NCI-H526 treated with DMSO at 0.1 percent for 48 hours (cell line): ENCODE measurements around the gene BARHL2.

Source experiments
- DNase-seq: peaks from one replicate; lab custom pipeline; 2025; lab: John Stamatoyannopoulos, UW

BARHL2 gene

DNA sequence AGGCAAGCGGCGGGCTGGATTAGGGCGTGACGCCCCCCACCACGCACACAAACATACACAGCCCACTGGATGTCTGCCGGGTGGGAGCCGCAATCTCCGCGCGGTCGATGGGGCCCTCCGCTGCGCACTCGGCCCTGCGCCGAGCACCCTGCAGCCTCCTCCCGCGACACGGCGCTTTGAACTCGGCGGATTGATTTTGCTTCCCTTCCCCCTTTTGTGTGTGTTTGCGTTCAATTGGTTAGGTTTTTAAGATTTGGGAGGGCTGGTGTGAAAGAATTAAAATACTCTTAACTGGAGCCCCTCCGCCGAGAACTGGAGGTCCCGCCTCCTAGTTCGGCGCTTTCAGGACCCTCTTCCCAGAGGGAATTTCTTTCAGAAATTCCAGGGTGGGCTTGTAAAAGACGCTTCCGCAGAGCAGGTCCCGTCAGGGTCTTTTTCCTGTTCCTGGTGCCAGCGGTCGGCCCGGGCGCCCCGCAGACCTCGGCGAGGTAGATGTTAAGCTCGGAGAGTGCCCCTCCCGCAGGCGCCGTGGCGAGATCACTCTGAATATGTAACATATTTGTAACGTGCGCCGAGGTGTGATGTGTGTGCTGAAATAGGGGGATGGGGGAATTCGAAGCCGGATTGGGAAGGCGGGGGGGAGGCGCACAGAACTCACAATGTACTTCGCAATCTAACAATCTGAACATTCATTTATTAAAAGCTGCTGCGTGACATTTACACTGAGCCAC lies 8.0 kb upstream of the BARHL2 start:
- DNase-seq, result peak; percentile 13

DNA sequence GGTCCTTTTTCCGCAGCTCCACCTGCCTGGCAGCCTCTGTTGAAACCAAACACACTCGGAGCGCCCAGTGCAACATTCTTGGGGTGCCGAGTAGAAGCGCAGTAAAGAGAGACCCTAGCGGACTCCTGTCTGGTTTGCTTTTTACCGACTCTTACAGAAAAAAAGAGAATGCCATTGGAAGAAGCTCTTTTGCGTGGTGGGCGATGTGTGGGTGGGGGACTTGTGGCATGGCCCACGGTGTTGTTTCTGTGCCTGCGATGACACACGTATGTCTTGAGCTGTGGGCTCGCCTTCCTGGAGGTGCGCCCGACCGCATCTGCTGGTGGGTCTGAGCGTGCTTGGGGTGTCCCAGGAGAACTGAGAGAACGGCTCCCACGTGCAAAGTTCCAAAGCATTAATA lies 7.3 kb upstream of the BARHL2 start:
- no peak for DNase-seq

DNA sequence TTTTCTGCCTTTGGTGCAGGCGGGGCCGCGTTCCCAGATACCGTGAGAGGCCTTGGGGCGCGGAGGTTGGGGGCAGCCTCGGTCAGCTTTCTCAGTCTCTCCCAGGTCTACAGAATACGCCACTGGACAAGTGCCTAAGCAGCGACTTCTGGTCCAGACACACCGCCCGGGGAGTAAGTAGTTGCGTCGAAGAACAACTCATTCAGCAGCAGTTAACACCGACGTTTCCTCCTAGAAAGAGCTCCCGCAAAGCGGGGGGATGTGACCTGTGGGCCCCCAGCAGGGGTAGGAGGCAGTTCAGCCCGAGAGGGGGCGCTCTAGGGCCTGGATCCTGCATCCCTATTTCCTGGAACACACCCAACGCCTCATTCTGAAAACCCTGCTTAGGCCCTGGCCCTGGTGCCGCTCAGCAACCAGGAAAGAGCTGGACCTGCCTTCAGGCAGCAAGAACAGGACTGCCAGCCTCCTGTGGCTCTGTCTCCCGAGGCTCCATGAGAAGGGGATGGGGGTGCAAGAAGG lies 6.5 kb upstream of the BARHL2 start:
- no peak for DNase-seq

DNA sequence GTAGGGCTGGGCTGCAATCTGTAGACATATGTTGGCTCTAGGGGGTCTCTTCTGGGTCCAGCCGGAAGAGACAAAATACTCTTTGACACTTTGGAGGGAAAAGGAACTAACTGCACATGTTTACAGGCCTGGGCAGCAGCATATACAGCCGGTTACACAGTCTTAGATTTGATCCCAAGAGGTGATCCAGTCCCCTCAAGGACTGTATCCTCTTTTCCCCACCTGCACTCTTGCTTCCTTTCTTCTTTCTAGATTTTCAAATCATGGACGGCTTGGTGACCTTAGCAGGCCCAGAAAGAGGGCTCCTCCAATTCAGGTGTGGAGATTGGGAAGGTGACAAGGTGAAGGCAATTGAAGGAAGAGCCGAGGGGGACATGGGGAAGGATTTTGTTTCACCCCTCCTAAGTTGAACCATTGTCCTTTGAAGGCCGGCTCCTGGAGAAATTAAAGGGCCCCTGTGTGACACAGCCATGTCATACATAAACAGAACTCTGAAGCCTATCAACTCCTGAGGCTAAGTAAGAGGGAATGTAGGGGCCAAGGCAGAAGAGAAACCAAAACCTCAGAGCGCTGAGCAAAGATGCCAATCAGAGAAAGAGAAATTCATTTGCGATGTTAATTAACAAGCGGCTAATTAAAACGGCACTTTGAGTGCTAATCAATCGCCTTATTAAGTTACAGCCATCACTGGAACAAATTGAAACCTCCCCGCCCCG lies 5.9 kb upstream of the BARHL2 start:
- no peak for DNase-seq

DNA sequence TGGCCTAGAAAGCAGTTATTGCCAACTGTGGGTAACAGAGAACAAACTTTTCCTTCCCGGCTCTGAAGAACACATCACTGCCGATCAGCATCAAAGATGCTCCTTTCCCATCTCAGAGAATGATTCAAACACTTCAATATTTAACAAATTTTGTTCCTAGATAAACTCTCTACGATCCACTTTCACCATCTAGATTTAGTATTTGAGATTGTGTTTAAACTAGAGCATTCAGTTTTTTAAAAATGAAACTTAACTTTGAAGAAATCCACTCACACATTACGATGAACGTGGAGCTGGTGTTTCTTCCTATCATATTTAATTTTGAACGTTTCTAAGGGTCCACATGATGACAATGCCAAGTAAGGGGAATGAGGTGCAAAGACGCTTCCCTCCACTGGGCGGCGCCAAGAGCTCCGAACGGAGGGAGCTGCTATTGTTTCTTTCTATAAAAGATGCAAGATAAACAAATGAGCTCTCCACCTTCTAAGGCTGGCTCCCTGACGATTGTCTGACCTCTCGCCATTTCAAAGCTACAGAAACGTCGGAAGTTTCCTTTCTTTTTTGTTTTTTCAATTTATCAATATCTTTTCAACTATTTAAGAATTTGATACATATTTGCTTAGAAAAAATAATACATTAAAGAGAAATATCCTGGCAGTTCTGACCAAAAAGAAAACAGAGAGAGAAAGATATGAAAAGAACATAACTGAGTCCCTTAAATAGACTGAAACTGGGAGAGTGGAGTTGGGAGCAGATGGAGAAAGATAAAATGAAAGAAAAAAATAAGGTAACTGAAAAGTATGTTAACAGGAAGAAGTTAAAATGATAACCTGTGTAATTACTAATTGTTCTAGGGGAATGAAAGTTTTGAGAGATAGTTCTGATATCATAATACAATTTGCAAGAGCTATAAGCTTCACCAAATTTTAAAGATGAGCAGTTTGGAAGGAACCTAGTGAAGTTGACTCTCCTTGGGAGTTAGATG lies 4.4 kb upstream of the BARHL2 start:
- peak; percentile 69 for DNase-seq

DNA sequence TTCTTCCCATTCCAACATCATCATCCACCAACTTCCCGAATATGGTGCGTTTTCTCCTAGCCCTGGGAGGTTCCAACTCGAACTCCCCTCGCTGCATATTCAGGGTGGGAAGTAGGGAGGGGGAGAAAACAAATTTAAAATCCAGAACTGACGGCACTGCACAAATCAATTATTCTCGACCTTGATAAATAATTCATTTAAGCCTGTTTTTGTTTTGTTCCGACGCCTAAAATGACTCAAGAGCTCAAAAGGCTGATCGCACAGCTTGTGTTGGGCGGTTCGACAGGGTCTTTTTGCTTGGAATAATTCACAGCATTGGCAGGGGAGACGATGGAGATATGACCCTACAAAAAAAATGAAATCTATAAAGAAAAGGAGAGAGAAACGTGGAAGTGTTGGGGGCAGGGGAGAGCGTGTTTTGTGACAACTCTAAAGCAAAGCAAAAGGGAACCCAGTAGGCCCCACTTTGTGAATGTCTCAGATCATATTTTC lies 3.1 kb upstream of the BARHL2 start:
- DNase-seq, result no peak

DNA sequence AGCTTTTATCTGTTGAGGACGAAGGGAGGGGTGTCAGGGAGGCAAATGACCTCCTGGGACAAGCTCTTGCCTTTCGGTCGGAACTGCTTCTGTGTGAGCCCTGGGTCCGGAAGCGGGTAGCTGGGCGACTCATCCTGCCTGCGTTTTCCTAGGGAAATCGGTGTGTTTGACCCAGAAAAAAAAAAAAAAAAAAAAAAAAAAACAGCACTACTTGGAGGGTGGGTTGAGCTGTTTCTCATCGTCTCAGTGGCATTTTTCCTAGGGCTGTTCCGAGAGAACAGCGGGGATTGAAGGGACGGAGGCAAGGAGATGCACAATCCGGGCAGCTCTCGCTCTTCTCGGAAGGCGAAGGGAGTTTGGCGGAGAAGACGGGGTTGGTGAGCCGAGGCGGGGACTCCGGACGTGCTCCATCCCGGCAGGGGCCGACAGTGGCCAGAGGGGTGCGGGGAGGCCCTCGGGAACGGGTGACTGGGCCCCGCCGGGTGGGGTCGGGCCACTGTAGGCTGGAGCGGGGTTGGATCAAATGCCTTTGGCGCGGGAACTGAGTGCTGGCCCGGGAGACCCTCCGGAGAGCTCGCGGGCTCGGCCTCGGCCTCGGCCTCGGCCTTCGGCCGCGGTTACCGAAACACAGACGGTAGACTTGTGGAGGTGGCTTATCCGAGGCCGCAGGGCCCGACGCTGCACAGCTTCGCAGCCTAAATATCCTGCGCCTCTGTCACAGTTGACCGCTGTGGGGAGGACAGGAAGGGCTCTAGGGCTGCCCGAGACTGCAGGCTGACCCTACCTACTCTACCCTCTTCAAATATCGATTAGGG lies 2.4 kb upstream of the BARHL2 start:
- no peak for DNase-seq

DNA sequence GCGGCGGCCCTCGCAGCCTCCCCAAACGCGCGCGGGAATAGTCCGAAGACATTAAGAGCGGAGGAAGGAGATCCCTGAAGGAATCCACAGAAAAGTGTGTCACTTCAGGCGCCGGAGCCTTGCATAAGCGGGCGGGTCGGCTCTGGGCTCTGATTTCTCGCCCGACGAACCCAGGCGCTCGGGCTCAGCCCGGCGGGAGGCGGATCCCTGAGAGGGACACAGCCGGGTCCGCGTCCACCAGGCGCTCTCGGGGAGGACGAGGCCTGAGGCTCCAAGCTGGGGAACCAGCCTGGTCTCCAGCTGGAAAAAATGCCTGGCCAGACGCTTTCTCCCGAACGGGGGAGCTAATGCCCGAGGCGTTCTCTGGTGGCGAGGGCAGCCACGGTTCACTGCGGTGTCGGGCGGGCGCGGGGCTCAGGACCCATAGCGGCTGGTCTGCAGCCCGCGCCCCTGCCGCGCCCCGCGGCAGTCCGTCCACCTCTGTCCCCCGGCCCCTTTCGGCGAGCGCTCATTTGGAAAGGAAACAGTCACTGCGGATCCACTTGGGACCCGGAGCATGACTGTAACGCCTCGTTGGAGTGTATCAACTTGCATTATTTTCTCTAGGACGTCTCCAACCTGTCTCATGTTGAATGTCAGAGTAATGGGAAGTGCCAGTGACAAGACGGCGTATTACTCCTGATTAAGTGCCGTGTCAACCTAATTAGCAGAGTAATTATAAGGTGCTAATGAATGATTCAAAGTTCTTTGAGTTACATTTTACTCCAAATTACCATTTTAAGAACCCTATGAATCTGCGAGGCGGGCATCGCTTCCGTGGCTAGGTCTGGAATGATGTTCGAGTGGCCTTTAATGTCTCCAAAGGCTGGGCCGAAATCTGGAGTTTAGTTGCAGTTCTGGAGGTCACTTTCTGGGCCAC lies 1.6 kb upstream of the BARHL2 start:
- DNase-seq, result no peak

DNA sequence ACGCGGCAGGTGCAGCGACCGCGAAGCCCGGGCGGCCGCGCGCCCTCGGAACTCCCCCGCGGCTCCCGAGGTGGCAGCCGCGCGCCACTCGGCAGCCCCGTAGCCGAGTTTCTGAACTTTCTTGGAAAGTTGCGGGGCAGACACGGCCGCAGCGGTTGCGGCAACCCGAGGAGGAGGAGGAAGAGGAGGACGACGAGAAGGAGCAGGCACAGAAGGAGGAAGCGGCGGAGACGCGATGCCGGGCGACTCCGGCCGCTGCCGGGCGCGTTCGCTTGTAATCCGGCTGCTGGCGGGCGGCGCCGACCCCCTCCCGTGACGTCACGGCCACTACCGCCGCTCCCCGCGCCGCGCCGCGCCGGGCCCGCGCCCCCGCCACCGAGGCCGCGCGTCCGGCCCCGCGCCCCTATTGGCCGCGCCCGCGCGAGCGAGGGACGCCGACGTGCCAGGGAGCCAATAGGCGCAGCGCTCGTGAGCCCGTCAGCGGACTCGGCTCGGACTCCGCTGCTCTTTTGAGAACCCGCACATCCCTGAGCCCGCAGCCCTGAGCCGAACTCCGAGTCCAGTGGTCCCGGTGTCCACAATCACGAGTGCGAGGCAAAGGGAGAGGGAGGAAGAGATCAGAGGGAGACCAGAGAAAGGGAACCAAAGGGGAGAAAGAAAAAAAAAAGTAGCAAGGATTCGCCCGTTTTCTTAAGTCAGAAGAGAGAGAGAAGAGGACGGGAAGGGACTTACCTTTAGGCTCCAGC lies 736 bp upstream of the BARHL2 start:
- no peak for DNase-seq

DNA sequence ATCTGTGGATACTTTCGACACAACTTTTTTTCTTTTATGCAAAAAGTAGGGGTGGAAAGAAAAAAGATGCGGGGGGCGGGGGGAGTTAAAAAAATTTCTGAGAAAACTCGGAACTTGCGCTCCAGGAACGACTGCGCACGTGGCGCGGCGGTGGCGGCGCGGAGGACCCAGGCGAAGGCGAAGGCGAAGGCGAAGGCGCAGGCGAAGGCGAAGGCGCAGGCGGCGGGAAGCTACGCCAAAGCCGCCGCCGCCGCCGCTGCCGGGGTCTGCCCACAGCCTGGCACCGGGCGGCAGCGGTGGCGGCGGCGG lies 208 bp upstream of the BARHL2 start:
- DNase-seq, result no peak

DNA sequence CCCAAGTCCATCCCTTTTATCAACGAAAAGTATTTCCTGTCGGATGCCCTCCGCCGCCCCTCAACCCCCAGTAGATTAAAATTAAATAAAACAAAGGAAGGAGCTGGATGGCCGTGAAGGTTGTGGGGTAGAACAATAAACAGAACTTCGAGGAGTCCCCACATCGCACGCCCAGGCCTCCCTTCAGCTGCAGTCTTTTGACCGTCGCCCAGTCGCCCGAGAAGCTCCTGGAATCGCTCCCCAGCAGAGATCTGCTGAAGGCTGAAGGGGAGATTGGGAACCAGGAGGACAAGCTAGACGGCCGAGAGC lies 905 bp downstream of the BARHL2 start:
- DNase-seq, result no peak

DNA sequence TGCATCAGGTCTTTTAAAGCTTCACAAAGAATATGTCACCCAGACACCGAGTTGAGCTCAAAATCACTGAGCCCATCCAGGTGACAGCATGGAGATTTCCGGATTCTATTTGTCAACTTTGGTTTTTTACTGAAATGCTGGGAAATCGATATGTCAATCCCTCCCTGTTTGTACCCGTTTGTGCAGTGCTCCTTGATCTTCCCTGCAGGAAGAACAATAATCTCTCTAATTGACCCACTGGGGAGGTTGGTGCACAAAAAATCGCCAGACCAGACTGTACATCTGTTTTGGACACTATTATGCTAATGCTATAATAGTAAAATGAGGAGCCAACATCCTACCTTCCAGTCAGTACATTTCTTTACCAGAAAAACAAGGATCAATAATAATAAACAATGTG lies 1.8 kb downstream of the BARHL2 start:
- no peak for DNase-seq

DNA sequence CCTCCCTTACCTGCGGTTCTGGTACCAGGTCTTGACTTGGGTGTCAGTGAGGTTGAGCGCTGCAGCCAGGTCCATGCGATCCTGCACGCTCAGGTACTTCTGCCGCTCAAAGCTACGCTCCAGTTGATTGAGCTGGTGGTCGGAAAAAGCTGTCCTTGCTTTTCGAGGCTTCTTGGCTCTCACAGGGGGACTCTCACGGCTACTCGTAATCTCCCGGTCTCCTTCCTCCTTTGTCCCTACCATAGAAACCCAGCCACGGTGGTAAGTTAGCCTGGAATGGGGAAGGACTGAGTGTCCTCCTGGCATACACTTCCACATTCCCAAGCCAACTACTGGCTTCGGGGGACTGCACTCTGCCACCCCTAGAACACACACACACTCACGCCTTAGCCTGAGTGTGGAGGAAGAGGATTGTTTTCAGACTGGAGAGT lies 2.6 kb downstream of the BARHL2 start:
- DNase-seq, result no peak

DNA sequence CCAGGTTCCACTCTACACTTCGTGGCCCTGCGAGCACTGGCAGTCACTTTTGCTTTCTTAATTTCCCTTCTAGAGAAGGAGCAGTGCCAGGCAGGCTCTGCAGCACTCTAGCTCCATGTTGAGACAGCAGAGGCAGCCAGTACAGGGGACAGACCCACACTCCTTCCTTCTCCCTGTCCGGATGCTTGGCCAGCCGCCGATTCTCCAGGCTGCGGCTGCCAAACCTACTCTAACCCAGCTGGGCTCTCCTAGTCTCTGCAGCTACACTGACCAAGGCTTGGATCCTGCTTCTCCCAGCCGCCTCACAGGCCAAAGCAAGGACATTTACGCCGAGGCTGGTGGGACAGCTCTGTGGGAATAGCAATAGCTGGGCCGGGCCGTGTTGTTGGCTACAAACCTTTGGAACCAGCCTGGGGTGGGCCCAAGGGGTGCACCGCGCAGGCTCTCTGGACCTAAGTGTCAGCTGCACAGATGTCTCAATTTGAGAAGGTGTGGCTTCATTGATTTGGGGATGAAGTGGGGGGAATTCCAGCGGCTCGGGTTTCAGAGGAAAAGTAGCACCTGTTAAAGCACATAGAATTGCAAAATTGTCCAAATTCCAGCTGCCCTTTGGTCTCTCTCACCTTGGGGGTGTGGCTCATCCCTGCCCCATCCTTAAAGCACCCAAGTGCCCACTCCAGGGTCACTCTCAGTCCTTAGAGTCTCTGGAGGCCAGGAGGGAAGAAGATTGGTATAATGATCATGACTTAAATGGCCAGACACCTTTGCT lies 3.2 kb downstream of the BARHL2 start:
- no peak for DNase-seq

DNA sequence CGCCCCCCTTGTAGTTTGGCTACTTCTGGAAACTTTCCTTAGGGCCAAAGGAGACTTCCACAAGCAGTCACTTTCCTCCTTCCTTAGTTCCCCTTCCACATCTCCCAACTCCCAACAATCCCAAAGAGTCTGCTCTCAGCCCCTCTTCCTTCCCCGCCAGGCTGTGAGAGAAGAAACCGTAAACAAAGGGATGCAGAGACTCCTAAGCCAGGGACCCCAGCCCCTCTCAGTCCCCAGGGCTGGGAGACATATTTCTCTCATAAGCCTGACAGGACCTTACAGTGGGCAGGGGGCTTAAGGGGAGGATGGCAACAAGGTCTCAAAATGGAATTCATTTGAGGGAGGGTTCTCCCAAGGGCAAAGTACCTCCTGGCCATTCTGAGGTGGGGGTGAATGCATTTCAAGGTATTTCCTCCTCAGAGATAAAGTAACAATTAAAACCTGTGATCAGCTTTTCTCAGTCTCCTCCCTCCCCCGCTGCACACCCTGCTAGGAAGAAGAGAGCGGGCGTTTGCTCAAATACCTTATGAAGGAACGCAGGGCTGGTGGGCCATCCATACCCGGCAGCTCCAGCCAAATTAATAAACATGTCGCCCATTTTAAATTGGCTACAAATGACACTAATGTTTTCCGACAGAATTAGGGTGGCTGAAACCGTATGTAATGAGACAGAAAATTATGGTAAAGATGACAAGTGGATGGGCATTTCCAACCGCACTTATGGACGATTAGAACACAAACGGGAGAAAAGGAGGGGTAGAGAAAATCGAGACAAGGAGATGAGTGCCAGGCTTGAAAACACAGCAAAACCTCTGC lies 4.0 kb downstream of the BARHL2 start:
- no peak for DNase-seq

DNA sequence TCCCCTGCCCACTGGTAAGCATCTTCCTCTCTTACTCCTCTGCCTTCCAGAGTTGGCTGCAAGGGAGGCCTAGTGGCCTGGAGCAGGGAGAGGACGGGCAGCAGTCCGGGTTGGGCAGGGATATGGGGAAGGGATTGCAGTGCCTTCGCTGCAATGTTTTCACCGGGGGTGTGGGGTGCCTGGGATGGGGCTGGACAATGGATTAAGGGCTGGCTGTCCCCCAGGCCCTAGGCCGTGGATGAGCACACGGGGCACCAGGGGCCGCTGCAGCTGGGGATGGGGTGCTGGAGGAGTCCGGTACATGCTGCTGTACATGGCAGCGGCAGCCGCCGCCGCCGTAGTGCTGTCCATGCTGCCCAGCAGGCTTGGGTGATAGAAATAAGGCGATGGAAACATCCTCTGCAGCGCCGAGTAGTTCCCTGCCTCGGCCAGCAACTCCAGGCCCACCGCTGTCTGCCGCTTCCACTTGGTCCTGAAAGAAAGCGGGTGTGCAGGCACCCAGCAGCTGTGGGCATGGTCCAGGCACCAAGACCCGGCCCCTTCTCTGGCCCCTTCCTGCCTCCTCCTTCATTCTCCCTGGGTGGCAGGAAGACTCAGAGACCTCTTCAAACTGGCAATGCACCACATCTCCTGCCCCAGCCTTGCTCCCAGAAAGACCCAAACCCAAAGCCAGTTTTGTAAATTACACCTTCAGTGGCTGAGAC lies 4.8 kb downstream of the BARHL2 start:
- DNase-seq, result no peak

DNA sequence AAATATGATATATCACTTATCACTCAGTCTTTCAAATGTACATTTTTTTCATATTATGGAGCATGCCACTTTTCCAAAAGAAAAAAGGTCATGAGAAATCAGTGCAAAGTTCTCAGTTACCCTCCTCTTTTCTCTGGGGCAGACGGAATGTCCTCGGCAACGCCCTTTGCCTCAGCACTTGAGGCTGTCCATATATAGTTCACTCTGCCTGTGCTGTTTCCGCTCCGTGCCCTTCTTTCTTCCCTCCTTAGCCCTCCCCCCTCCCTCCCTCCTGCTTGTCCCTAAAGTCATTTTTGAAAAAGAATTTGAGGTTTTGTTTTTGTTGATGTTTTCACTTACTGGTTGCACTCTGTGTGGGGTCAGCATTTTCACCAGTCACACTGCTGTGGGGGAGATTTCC lies 5.4 kb downstream of the BARHL2 start:
- DNase-seq, result no peak
